Stimulated activated CD4-positive, alpha-beta T cell treated with anti-CD3 and anti-CD28 coated beads, Interleukin-15, amount 100 ng/mL, for 1 hour (primary cell): ENCODE measurements around the gene SFTA2.
A peak's percentile ranks its signal among the peaks of the same experiment; 100 is the strongest.
"Not testable (repeated sequence)": the region's sequence is repeated elsewhere in the genome, so short reads cannot be mapped to it uniquely, and the experiment has no call there.

Source experiments
- DNase-seq, 2 donors: peaks; one replicate each; pipeline ENCODE4 v3.0.0-alpha.2; 2020; ENCODE audit warnings: low read depth in 1 of 2, low spot score in 1 of 2

SFTA2 gene

DNA sequence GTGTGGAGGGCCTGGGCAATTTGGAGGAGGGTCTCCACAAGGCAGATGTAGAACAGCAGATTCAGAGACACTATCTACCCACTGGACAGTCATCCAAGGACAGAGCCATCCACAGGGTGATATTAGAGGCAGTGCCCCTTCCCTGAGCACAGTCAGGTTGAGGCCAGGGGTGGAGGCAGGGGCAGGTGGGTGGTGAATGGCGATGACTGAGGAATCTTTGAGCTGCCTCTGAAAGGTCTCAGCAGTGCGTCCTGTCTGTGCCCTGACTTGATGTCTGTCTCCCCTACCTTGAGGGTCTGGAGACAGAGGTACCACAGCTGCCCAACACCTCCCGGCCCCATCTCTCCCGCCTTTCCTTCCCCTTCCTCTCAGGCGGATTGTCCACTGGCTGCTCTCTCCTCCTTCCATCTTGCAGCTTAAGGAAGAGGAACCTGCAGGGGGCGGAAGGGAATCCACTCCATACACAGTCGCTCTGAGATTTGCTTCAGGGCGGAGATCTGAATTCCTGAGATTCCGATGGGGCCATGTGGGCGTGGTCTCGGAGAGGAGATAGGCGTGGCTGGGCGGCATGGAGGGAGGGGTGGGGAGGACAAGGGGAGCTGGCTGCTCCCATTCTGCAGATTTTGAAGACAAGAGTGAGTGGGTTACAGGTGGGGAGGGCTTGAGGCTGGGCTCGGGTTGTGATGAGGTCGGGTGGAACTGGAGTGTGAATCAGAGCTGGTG, 10.5 kb upstream of the SFTA2 start:
- no peak for DNase-seq

DNA sequence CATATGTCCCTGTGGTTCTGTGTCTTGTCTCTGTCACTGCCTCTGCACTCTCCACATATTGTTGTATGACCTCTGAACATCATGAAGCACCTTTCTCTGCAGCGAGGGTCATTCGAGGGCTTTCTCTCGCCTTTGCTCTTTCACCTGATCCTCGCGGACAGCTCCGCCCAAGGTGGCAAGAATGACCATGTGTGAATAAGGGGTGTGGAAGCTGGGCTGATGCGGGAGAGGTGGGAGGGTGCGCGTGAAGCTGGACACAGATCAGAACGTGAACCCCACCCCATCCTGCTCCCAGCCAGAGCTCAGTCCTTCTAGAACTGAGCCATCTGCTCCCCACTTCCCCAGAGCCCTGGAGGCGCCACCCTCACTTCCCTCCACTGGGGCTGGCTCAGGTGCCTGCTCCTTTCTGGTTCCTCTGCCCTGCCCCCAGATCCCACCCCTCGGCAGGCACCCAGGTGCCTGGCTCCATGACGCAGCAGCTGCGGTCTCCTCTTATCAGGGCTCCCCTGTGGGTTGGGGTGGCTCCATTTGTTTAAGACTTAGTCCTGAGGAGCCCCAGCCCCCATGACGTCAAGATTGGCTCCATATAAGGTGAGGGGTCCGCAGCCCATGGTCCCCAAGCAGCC, 8.5 kb upstream of the SFTA2 start, which contains the start of gene MUCL3:
MUCL3 (plus strand) TSS at position 613 of the 626 bp plus-strand sequence. CDS start 27 bp downstream, outside the sequence.
- no peak for DNase-seq

DNA sequence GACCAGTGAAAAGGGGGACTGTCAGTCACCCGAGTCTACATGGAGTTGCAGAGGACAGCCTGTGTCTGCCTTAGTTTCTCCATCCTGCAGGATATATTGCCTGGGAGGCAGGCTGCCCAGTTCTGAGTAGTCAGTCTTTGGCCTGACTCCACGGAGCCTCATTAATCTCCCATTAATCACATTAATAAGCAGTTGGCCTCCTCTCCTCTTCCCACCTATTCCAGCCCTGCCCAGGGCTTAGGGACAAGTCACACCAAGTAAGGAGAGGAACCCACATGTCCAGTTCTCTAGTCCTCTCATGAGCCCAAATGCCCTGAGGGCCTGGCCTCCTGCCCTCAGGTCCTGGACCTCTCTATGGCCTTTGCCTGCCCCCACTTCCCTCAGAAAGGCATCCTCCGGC, 7.5 kb upstream of the SFTA2 start:
- DNase-seq = no peak

GRCh38 chr6:30938730-30939129, 6.8 kb upstream of the SFTA2 start:
- DNase-seq = no peak

DNA sequence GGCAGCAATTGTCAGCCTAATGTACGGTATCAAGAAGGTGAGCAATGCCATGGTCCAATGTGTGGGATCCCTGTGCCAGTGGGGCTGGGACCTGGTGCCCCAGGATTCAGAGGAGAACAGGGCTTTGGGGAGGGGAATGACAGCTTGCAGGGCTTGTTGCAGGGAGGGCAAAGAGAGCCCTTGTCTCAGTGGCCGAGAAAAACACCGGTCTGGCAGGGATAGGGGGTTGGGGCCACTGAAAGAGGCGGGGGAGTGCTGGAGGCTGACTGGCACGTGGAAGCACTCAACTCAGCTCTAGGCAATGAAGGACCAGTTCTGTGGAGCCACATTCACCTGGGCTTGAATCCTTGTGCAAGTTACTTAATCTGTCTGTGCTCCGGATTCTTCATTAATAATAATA, 5.3 kb upstream of the SFTA2 start:
- DNase-seq = no peak

DNA sequence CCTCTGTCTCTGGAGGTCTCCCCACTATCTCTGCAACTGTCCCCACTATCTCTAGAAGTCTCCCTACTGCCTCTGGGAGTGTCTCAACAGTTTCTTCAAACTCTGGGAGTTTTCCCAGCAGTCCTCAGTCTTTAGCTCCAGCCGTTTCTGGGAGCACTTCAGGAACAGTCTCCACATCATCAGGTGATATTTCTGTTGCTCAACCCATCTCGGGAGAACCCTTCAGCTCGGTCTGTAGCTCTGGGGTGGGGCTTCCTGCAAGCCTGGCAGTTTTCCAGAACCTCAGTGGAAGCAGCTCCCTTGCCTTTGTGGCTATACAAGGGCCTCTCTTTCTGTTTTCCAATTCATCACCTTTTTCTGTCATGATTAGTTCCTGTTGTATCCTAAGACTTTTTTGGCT, 3.0 kb upstream of the SFTA2 start:
- DNase-seq = no peak

- DNase-seq = no peak
These were observed 845 bp upstream of the SFTA2 start for GRCh38 chr6:30932665-30933365.

- DNase-seq = no peak
These were observed 698 bp downstream of the SFTA2 start for GRCh38 chr6:30931272-30931671.

- DNase-seq = no peak
These were observed 1.5 kb downstream of the SFTA2 start for GRCh38 chr6:30930506-30930905.

- no peak for DNase-seq
These were observed 3.3 kb downstream of the SFTA2 start for GRCh38 chr6:30928677-30929076.

- DNase-seq = not testable (repeated sequence)
These were observed 4.9 kb downstream of the SFTA2 start for GRCh38 chr6:30927080-30927479.

GRCh38 chr6:30926644-30927043, 5.3 kb downstream of the SFTA2 start:
- DNase-seq = no peak

GRCh38 chr6:30924040-30924627, 7.8 kb downstream of the SFTA2 start:
- DNase-seq = not testable (repeated sequence)

DNA sequence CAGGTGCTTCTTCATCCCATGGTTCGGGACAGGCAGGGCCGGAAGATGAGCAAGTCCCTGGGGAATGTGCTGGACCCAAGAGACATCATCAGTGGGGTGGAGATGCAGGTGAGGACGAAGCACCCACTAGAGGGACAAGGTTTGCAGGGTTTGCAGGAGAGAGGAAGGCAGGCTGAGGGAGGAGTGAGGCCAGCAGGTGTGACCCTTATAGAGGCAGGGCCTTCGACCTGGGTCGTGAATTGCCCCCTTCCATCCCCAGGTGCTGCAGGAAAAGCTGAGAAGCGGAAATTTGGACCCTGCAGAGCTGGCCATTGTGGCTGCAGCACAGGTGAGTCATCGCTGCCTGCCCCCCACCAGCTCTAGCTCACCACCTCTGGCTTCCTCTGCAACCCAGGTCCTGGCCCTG, 9.5 kb downstream of the SFTA2 start:
- DNase-seq = no peak

DNA sequence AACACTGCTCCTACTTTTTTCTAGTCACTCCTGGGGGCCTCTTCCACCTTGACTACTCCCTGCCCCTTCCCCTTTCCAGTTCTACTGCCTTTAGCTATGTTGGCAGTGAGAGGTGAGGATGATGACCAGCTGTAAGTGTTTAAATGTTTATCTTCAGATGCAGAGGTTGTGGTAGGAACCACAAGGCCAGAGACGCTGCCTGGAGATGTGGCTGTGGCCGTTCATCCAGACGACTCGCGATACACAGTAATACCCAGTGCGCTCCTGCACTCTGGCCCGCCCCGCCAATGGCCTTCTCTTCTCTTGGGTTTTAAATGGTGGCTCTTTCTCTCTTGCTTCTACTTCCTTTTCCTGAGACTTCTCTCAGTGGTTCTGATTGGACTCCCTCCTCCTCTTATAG, 13.3 kb downstream of the SFTA2 start:
- DNase-seq = no peak

DNA sequence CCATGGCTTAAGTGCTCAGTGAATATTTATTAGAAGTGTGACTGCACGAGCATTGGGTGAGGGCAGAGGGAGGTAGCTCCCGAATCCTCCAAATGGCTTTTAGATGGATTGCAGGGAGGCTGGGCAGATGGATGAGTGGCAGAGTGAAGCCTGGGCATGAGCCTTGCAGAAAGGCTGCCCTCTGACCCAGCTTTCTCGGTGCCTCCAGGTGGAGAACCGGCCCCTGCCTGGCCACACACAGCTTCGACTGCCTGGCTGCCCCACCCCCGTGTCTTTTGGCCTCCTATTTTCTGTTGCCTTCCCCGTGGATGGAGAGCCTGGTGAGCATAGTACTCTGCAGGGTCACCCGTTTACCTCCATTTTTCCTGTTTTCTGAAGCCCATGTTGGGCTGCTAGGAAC, 14.5 kb downstream of the SFTA2 start:
- DNase-seq = no peak

DNA sequence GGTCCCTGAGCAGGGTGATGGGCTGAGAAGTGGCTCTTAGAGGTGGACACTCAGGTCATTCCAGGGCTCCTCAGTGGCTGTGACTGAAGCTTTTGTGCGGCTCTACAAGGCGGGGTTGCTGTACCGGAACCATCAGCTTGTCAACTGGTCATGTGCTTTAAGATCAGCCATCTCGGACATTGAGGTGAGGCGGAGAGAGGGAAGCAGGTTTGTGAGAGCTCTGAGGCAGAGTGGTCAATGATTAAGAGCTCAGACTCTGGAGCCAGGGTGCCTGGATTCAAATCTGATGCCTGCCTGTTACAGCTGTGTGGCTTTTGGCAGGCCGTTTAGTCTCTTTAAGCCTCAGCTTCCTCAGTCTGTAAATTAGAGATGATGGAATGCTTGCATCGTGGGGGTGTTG, 14.9 kb downstream of the SFTA2 start:
- DNase-seq = no peak

DNA sequence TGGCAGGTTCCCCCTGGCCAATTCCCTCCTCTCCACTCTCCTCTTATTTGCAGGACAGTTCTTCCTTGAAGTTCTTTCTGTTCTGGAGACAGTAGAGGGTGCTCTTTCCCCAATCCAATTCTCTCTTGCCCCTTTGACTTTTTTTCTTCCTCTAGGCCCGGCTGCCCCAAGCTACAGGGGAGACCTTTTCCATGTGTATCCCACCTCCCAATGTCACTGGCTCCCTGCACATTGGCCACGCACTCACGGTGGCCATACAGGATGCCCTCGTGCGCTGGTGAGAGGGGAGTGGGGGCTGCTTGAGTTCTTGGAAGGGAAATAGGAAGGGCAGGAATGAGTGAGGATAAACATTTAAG, 16.4 kb downstream of the SFTA2 start:
- DNase-seq = no peak

GRCh38 chr6:30914854-30915590, 16.9 kb downstream of the SFTA2 start:
- DNase-seq = no peak

DNA sequence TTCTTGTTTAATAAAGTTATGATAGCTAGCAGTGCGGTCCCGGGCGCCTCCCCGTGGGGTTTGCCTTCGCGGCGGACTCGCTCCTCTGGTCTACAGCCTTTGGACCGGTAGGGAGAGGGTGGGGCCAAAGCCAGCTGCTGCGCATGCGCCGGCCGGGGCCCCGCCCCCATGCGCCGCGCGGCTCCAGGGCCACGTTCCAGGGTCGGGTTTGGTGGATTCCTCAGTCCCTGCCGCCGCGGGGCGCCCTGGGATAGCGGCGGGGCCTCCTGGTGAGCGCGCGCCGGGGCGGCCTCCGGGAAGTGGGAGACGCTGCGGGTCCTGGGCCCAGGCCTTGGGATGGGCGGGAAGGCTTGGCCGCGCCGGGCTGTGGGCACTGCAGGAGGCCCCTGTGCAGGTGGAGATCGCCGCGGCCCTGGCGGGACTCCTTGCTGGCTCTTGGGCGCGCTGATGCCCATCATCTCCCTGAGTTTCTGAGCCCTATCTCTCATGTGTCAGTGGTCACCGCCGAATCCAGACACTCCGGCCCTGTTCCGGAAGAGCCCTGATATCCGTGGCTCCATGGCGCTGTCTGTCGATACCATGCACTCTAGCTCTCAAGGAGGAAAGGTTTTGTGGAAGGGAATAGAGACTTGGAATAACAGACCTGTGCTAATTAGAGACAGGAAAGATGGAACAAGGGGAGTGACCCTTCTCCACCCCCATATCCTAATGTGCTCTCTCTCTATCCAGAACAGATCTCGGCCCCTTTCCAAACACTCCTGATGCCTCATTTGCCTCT, 17.7 kb downstream of the SFTA2 start, which contains the start of gene VARS2:
VARS2 (plus strand) TSS at position 163 of the 778 bp plus-strand sequence; CDS start at position 762, 599 bp downstream.
- DNase-seq = peak; percentile 80 to 84
